ENCODE data around the gene GFOD1. TPM values are rescaled to one million over a fixed set of nuclear protein-coding genes. Genes with fewer than 3 reads are reported as not detected.

GFOD1 gene
- polyA plus RNA-seq, 2 of the 4 experiments (the other 2 are of a cell fraction), result 2.7 to 3.5 TPM

DNA sequence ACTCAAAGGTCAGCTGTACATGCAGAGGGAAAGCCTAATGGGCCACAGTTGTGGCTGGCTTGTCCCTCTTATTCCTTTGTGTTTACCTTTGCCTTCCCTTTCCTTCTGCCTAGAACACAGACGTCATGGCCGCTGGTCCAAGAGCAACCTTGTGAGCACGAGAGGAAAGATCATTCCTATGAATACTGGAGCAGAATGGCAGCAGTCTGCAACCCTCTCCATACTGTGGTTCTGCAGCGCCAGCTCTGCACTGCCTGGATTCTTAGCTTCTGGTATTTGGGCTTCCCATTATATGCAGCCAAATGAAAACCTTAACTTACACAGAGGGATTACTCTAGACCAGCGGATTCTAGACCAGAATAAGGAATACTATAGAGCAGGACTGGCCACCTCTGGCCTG is 171.5 kb downstream of the GFOD1 start:
- ATAC-seq (no peak), DNase-seq (ENCODE audit: low read depth in 1 of 2, low spot score in 1 of 2) (no peak), FAIRE-seq (no peak)
- 80% methylated on average over 4 of the region's 5 CpGs for WGBS (ENCODE audit: missing lambda C conversion rate)
- H3K9me3 ChIP-seq, result no peaks in the 10 kb centered on the region
- no peak overlapping the region for H3K27ac ChIP-seq
- peaks cover 7% of the 10 kb centered on the region; the same call in 2 of the 3 replicates for H3K4me1 ChIP-seq
- no peak overlapping the region for H3K4me2 ChIP-seq
- CTCF ChIA-PET, result interaction anchor here (1.8 kb wide), 1 partner anchor 15 kb away, joined by 9 read pairs; no protein-coding TSS in a partner anchor
- TF ChIP-seq CTCF (IDR thresholded peaks at IDR 0.05), result no peak
- no peak for TF ChIP-seq HOXB5 (CRISPR knock-in tag; IDR thresholded peaks at IDR 0.05)
- no peak for TF ChIP-seq MAX (IDR thresholded peaks at IDR 0.05)
- TF ChIP-seq JUN (IDR thresholded peaks at IDR 0.05), result no peak
- no peak for TF ChIP-seq HMGXB4 (CRISPR knock-in tag; IDR thresholded peaks at IDR 0.05; ENCODE audit: borderline replicate concordance)
- TF ChIP-seq POLR2A (IDR thresholded peaks at IDR 0.05; ENCODE audit: low read length), result no peak
- TF ChIP-seq, protein P1, sequence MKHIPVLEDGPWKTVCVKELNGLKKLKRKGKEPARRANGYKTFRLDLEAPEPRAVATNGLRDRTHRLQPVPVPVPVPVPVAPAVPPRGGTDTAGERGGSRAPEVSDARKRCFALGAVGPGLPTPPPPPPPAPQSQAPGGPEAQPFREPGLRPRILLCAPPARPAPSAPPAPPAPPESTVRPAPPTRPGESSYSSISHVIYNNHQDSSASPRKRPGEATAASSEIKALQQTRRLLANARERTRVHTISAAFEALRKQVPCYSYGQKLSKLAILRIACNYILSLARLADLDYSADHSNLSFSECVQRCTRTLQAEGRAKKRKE (CRISPR knock-in tag; IDR thresholded peaks at IDR 0.05; ENCODE audit: low read depth), result no peak
- no peak overlapping the region for H3K4me3 ChIP-seq
- POLR2A ChIA-PET, result interaction anchor here (1.0 to 2.3 kb wide), 2 partner anchors 13 kb away, joined by 3 to 8 read pairs; partner anchors contain the start of gene TBC1D7

DNA sequence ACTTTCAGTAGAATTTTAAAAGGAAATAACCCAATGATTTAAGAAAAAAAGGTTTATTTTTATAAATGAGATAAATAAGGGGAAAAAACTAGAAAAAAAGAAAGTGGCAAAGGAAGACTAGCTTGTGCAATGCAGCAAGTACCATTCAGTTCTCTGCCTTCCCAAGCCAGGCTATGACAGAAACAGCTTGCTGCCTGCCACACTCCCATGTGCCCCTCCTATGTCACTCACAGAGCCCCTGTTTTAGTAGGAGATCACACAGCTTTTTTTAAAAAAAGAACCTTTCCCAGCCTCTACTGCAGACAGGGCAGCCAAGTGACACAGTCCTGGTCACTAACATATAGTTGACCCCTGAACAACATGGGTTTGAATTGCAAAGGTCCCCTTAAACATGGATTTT is 172.6 kb downstream of the GFOD1 start:
- ATAC-seq (no peak), DNase-seq (ENCODE audit: low read depth in 1 of 2, low spot score in 1 of 2) (no peak), FAIRE-seq (no peak)
- Histone ChIP-seq H3K9me3 (no peaks in the 10 kb centered on the region), H3K4me3 (no peak overlapping the region), H3K4me1 (peaks cover 15% of the 10 kb centered on the region), H3K27ac (no peak overlapping the region; a peak in 1 of 6 replicates), H3K4me2 (no peak overlapping the region)
- CTCF ChIA-PET, result interaction anchor here (1.8 kb wide), 1 partner anchor 16 kb away, joined by 9 read pairs; no protein-coding TSS in a partner anchor
- TF ChIP-seq HMGXB4 (CRISPR knock-in tag; IDR thresholded peaks at IDR 0.05; ENCODE audit: borderline replicate concordance), result no peak
- TF ChIP-seq ZSCAN20 (CRISPR knock-in tag; IDR thresholded peaks at IDR 0.05), result no peak
- no peak for TF ChIP-seq RARB (CRISPR knock-in tag; IDR thresholded peaks at IDR 0.05)
- no peak for TF ChIP-seq EHF (CRISPR knock-in tag; IDR thresholded peaks at IDR 0.05)
- TF ChIP-seq SMC3 (IDR thresholded peaks at IDR 0.05), result no peak
- no peak for TF ChIP-seq EHMT2 (IDR thresholded peaks at IDR 0.05; ENCODE audit: low read depth)
- POLR2A ChIA-PET, result interaction anchor here (2.3 kb wide), 1 partner anchor 14 kb away, joined by 8 read pairs; the partner anchor contains the start of gene TBC1D7

DNA sequence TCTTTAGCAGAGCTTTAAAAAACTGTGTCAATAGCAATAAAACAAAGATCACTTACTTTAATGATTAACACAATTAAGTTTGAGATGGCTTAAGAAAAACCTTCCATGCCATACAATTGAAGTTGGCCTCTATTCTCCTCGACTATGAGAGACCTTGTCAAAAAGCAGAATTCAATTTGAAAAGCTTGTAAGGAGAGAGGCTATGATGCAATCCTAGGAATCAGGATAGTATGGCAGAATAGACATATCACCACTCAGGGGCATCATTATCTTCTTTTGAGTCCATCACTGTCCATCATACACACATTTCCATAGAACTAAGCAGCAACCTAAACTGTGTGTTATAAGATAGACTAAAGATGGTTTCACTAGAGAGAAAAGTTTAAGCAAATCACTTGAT is 176.2 kb downstream of the GFOD1 start:
- Histone ChIP-seq H3K27ac (peak overlapping the region; percentile 0 to 22; a peak in 1 of 6 replicates), H3K4me2 (no peak overlapping the region), H3K4me1 (peaks cover 49% of the 10 kb centered on the region), H3K4me3 (no peak overlapping the region), H3K9me3 (no peaks in the 10 kb centered on the region)
- ChIA-PET CTCF (interaction anchor here (0.6 to 1.5 kb wide), 3 partner anchors 14 to 1081 kb away, joined by 3 to 5 read pairs (median 3); no protein-coding TSS in a partner anchor), POLR2A (no interaction called here)
- WGBS (ENCODE audit: missing lambda C conversion rate), result 55% methylated on average over 1 of the region's 1 CpG
- FAIRE-seq, result no peak
- DNase-seq (ENCODE audit: low read depth in 1 of 2, low spot score in 1 of 2), result no peak
- no peak for ATAC-seq
- TF ChIP-seq CEBPB (IDR thresholded peaks at IDR 0.05), result peak in 1 of 2 experiments; percentile 31; a peak in 1 of 4 replicates
- TF ChIP-seq CTCF (IDR thresholded peaks at IDR 0.05), result no peak

Measured in A549 (cell line).